WTC11 (cell line): Measurements from ENCODE around the gene AXDND1. TPM values are rescaled to one million over a fixed set of nuclear protein-coding genes. Genes with fewer than 3 reads are reported as not detected.

ENCODE experiments used
- ATAC-seq: fragments of 200-7000 bp; cut with Tn5 transposase; 2 replicates; pipeline ENCODE4 v1.10.0; 2021; ENCODE audit warnings: mild to moderate bottlenecking, moderate library complexity
- CTCF ChIA-PET: fragments of 300-600 bp; sonication (Branson Sonifier 250); formaldehyde crosslinking; loops from one replicate; lab custom pipeline; 2021; ENCODE audit warnings: antibody characterized with exemption; lab: Charles Lee
- POLR2A ChIA-PET: fragments of 350-600 bp; sonication (Branson Sonifier 250); formaldehyde crosslinking; loops from one replicate; lab custom pipeline; 2021; ENCODE audit warnings: antibody characterized with exemption; lab: Charles Lee
- DNase-seq: peaks from one replicate; pipeline ENCODE4 v3.0.0; 2021; ENCODE audit warnings: low spot score
- H3K27ac Mint-ChIP-seq: 2 replicates; pipeline ENCODE4 v1.8.0; 2021; ENCODE audit warnings: mixed read lengths
- H3K27me3 Mint-ChIP-seq: 2 replicates; pipeline ENCODE4 v1.8.0; 2021; ENCODE audit warnings: low read depth, mild to moderate bottlenecking, moderate library complexity, mixed read lengths
- H3K36me3 Mint-ChIP-seq: 2 replicates; pipeline ENCODE4 v1.8.0; 2021; ENCODE audit warnings: mixed read lengths
- H3K4me1 Mint-ChIP-seq: 2 replicates; pipeline ENCODE4 v1.8.0; 2022; ENCODE audit warnings: mixed read lengths
- H3K4me3 Mint-ChIP-seq: 2 replicates; pipeline ENCODE4 v1.8.0; 2021; ENCODE audit warnings: mild to moderate bottlenecking, moderate library complexity, mixed read lengths
- H3K9me3 Mint-ChIP-seq: 2 replicates; pipeline ENCODE4 v1.8.0; 2021; ENCODE audit warnings: mixed read lengths
- ATF3 ChIP-seq: sonication (generic); formaldehyde crosslinking; conservative IDR thresholded peaks from 2 replicates; pipeline ENCODE4 v1.8.1; 2022; ENCODE audit warnings: mild to moderate bottlenecking, missing genetic modification reagents
- ATF6 ChIP-seq: sonication (generic); formaldehyde crosslinking; IDR thresholded peaks from 2 replicates; pipeline ENCODE4 v1.8.1; 2023; ENCODE audit warnings: mild to moderate bottlenecking, missing genetic modification reagents
- CDX4 ChIP-seq: fragments of 250-450 bp; sonication (Bioruptor Pico); IDR thresholded peaks from 2 replicates; pipeline ENCODE4 v1.9.0; 2021; ENCODE audit warnings: moderate library complexity, mild to moderate bottlenecking, inconsistent platforms, borderline replicate concordance
- CTCF ChIP-seq: fragments of 200-600 bp; IDR thresholded peaks from 2 replicates; pipeline ENCODE4 v1.8.0; 2022; ENCODE audit warnings: antibody characterized with exemption
- E2F1 ChIP-seq: sonication (generic); formaldehyde crosslinking; IDR thresholded peaks from 2 replicates; pipeline ENCODE4 v1.8.0; 2022; ENCODE audit warnings: mild to moderate bottlenecking, missing genetic modification reagents
- FOXK1 ChIP-seq: sonication (generic); formaldehyde crosslinking; IDR thresholded peaks from 2 replicates; pipeline ENCODE4 v1.8.0; 2022; ENCODE audit warnings: mild to moderate bottlenecking, moderate library complexity, missing genetic modification reagents
- GRHL2 ChIP-seq: fragments of 250-450 bp; sonication (Bioruptor Pico); IDR thresholded peaks from 2 replicates; pipeline ENCODE4 v1.8.0; 2022; ENCODE audit warnings: mild to moderate bottlenecking, moderate library complexity; ENCODE audit not compliant: insufficient replicate concordance, severe bottlenecking
- HMGXB4 ChIP-seq: sonication (generic); formaldehyde crosslinking; IDR thresholded peaks from 2 replicates; pipeline ENCODE4 v1.8.1; 2023; ENCODE audit warnings: mild to moderate bottlenecking, moderate library complexity, missing genetic modification reagents
- IRF1 ChIP-seq: sonication (generic); formaldehyde crosslinking; IDR thresholded peaks from 2 replicates; pipeline ENCODE4 v1.8.0; 2023; ENCODE audit warnings: missing genetic modification reagents
- NFYB ChIP-seq: sonication (generic); formaldehyde crosslinking; conservative IDR thresholded peaks from 2 replicates; pipeline ENCODE4 v1.8.0; 2022; ENCODE audit warnings: low read depth, missing genetic modification reagents
- SMAD3 ChIP-seq: sonication (generic); formaldehyde crosslinking; IDR thresholded peaks from 2 replicates; pipeline ENCODE4 v1.8.0; 2022; ENCODE audit warnings: missing genetic modification reagents, mild to moderate bottlenecking, borderline replicate concordance
- SMAD4 ChIP-seq: sonication (generic); formaldehyde crosslinking; IDR thresholded peaks from 2 replicates; pipeline ENCODE4 v1.8.0; 2022; ENCODE audit warnings: mild to moderate bottlenecking, missing genetic modification reagents
- TCF7 ChIP-seq: sonication (generic); formaldehyde crosslinking; IDR thresholded peaks from 2 replicates; pipeline ENCODE4 v1.8.0; 2022; ENCODE audit warnings: mild to moderate bottlenecking, low read depth, missing genetic modification reagents, moderate library complexity
- ZBTB21 ChIP-seq: sonication (generic); formaldehyde crosslinking; IDR thresholded peaks from 2 replicates; pipeline ENCODE4 v1.8.1; 2023; ENCODE audit warnings: mild to moderate bottlenecking, missing genetic modification reagents, borderline replicate concordance
- ZNF121 ChIP-seq: sonication (generic); formaldehyde crosslinking; IDR thresholded peaks from 2 replicates; pipeline ENCODE4 v1.8.0; 2023; ENCODE audit warnings: missing genetic modification reagents
- ZNF232 ChIP-seq: sonication (generic); formaldehyde crosslinking; IDR thresholded peaks from 2 replicates; pipeline ENCODE4 v1.8.0; 2022; ENCODE audit warnings: mild to moderate bottlenecking, missing genetic modification reagents
- ZSCAN18 ChIP-seq: fragments of 250-450 bp; sonication (Bioruptor Pico); IDR thresholded peaks from 2 replicates; pipeline ENCODE4 v2.1.2; 2022; ENCODE audit warnings: mild to moderate bottlenecking, moderate library complexity
- total RNA-seq: library from RNA; stranded (reverse); gene quantifications from 3 replicates; pipeline ENCODE4 v1.2.3, GENCODE V29; 2021

The AXDND1 gene
- total RNA-seq, 1 experiment from 2014 or later, result not detected

- peaks cover 10% of the 10 kb centered on the region for H3K4me1 Mint-ChIP-seq
- H3K27ac Mint-ChIP-seq, result no peak overlapping the region
- H3K36me3 Mint-ChIP-seq, result no peaks in the 10 kb centered on the region
- no peak overlapping the region for H3K4me3 Mint-ChIP-seq
- no peak for ATAC-seq
- H3K27me3 Mint-ChIP-seq, result no peaks in the 10 kb centered on the region
- ChIA-PET POLR2A (no interaction called here), CTCF (no interaction called here)
- TF ChIP-seq NFYB (CRISPR knock-in tag), result no peak
- TF ChIP-seq ZBTB21 (CRISPR knock-in tag), result no peak
- no peak for TF ChIP-seq ATF3 (CRISPR knock-in tag)
- no peak for TF ChIP-seq CDX4 (CRISPR knock-in tag)
- peak; percentile 44; the same call in 1 of the 2 replicates for TF ChIP-seq ZNF121 (CRISPR knock-in tag)
- no peak for DNase-seq
- 0 out of 2 replicates have a peak, but pooled peaks cover 4% of the 10 kb centered on the region for H3K9me3 Mint-ChIP-seq
Observed at GRCh38 chr1:179321533-179322216, 44.1 kb upstream of the AXDND1 start.

GRCh38 chr1:179322557-179322956 lies 43.2 kb upstream of the AXDND1 start:
- CTCF ChIA-PET, result no interaction called here
- H3K27ac Mint-ChIP-seq, result no peak overlapping the region
- H3K4me1 Mint-ChIP-seq, result peaks cover 10% of the 10 kb centered on the region
- H3K9me3 Mint-ChIP-seq, result 0 out of 2 replicates have a peak, but pooled peaks cover 4% of the 10 kb centered on the region
- no peaks in the 10 kb centered on the region for H3K36me3 Mint-ChIP-seq
- POLR2A ChIA-PET, result no interaction called here
- ATAC-seq, result no peak
- TF ChIP-seq IRF1 (CRISPR knock-in tag) (no peak), ZSCAN18 (no peak), FOXK1 (CRISPR knock-in tag) (no peak), TCF7 (CRISPR knock-in tag) (no peak), ZNF232 (CRISPR knock-in tag) (no peak)
- DNase-seq, result no peak
- H3K4me3 Mint-ChIP-seq, result no peak overlapping the region
- no peaks in the 10 kb centered on the region for H3K27me3 Mint-ChIP-seq

- CTCF ChIA-PET, result no interaction called here
- H3K27ac Mint-ChIP-seq, result no peak overlapping the region
Observed at GRCh38 chr1:179323436-179323835, 42.3 kb upstream of the AXDND1 start.

More at GRCh38 chr1:179323436-179323835, 42.3 kb upstream of the AXDND1 start:
- Mint-ChIP-seq H3K4me3 (no peak overlapping the region), H3K9me3 (0 out of 2 replicates have a peak, but pooled peaks cover 4% of the 10 kb centered on the region), H3K36me3 (no peaks in the 10 kb centered on the region), H3K4me1 (peaks cover 6% of the 10 kb centered on the region), H3K27me3 (no peaks in the 10 kb centered on the region)
- DNase-seq, result no peak
- no peak for ATAC-seq
- TF ChIP-seq SMAD3 (no peak), ATF6 (no peak), CDX4 (CRISPR knock-in tag) (no peak), HMGXB4 (CRISPR knock-in tag) (no peak), GRHL2 (CRISPR knock-in tag) (no peak), SMAD4 (CRISPR knock-in tag) (no peak), CTCF (no peak), E2F1 (CRISPR knock-in tag) (no peak)
- POLR2A ChIA-PET, result no interaction called here
